Brain pericyte (primary cell): ENCODE measurements around the gene TF.

Experiments used
- DNase-seq: peaks from one replicate; pipeline ENCODE4 v3.0.0-alpha.2; 2012; ENCODE audit warnings: low read depth, low spot score

The TF gene

GRCh38 chr3:133747373-133747772 lies 1.2 kb downstream of the TF start:
- no peak for DNase-seq

- no peak for DNase-seq
Measured at GRCh38 chr3:133747907-133748639, 1.9 kb downstream of the TF start.

- no peak for DNase-seq
Measured at GRCh38 chr3:133749427-133750258, 3.5 kb downstream of the TF start.

DNA sequence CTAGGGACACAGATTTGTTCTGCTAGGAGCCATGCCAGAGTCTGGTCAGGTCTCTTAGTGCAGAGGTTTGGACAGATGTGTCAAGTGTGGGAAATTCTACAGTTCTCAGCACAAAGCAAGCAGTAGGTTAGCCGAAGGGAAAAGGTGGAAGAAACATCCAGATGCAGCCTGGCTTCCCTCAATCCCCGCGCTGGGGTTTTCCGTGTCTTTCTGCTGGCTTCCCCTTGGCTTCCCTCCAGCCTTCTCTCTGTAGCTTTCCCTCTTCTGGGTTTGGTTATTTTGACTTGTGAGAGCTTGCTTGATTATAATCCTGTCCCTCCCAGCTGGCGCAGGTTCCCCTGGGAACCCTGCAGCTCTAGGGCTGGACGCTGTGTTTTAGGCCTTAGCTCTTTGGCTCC lies 4.1 kb downstream of the TF start:
- DNase-seq, result no peak

GRCh38 chr3:133753107-133753778 lies 7.0 kb downstream of the TF start:
- no peak for DNase-seq

DNA sequence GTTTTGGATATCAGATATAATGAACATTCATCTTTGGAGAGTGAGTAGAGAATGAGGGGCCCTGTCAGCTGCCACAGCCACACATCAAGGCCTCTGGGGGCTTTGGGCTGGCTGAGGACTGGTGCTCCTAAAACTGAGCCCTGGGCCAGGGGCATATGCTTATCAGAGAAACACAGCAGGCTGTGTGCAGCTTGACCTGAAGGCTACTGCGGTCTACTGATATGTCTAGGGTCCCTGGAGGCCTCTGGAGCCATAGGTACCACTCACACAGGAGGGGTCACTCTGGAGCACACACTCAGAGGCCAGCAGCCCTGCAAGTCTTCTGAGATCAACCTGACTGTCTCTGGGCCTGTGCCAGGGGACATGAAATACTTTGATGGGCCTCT lies 7.6 kb downstream of the TF start:
- DNase-seq, result no peak

DNA sequence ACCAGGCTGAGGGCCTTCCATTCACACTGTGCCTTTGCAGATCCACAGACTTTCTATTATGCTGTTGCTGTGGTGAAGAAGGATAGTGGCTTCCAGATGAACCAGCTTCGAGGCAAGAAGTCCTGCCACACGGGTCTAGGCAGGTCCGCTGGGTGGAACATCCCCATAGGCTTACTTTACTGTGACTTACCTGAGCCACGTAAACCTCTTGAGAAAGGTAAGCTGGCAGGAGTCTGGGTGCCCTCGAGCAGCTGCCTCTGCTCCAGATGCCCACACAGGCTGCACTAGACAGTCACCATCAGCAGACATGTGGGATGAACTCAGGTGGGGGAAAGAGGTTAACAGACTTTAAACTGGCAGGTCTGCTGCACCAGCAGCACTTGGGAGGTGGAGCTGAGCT lies 8.3 kb downstream of the TF start:
- DNase-seq, result no peak

GRCh38 chr3:133754973-133755828 lies 9.0 kb downstream of the TF start:
- DNase-seq, result no peak

- no peak for DNase-seq
Measured at GRCh38 chr3:133756716-133757694, 10.8 kb downstream of the TF start.

DNA sequence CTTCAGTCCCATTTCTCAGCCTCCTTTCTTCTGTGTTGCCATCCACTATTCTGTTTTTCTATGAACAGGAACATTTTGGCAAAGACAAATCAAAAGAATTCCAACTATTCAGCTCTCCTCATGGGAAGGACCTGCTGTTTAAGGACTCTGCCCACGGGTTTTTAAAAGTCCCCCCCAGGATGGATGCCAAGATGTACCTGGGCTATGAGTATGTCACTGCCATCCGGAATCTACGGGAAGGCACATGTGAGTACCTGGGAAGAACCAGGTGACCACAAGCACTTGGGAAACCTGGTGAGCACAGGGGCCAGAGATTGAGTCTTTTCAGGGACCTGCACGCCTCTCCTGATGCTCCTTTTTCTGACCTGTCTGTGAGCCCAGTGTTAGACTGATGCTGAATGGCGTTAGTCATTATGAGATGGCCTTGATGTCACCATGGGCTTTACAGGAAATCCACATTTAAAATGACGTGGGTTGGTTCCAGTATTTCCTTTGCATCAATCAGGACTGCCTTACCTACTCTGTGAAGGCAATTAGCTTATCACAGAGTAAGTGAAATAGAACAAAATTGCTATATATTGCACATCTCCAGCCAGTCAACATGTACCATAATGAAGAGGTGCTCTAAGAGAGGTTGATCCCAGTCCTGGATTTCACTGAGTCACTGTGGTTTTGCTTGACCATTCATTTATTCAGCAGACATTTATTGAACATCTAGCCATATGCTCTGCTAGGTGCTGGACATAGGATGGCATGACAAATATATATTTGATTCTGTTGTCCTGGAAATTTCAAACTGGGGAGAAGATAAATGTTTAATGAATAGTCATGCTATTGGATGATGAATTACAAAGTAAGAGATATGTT lies 11.7 kb downstream of the TF start:
- DNase-seq, result no peak

- no peak for DNase-seq
Measured at GRCh38 chr3:133758568-133758928, 12.4 kb downstream of the TF start.

- DNase-seq, result no peak
Measured at GRCh38 chr3:133758964-133759739, 13.0 kb downstream of the TF start.

- DNase-seq, result no peak
Measured at GRCh38 chr3:133759740-133760305, 13.6 kb downstream of the TF start.

DNA sequence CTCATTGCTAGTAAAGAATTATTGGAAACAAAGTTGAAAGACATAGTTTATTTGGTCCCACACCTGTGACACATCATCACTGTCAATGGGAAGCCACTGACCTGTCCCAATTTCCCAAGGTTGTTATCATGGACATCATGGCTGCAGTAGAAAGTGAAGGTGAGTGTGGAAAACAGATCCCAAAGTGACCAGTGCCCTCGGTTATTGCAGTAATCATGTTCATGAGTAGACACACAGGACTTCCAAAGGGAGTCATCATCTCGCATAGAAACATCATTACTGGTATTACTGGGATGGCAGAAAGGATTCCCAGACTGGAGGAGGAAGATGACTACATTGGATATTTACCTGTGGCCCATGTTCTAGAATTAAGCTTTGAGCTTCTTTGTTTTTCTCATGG lies 14.7 kb downstream of the TF start:
- DNase-seq, result no peak

DNA sequence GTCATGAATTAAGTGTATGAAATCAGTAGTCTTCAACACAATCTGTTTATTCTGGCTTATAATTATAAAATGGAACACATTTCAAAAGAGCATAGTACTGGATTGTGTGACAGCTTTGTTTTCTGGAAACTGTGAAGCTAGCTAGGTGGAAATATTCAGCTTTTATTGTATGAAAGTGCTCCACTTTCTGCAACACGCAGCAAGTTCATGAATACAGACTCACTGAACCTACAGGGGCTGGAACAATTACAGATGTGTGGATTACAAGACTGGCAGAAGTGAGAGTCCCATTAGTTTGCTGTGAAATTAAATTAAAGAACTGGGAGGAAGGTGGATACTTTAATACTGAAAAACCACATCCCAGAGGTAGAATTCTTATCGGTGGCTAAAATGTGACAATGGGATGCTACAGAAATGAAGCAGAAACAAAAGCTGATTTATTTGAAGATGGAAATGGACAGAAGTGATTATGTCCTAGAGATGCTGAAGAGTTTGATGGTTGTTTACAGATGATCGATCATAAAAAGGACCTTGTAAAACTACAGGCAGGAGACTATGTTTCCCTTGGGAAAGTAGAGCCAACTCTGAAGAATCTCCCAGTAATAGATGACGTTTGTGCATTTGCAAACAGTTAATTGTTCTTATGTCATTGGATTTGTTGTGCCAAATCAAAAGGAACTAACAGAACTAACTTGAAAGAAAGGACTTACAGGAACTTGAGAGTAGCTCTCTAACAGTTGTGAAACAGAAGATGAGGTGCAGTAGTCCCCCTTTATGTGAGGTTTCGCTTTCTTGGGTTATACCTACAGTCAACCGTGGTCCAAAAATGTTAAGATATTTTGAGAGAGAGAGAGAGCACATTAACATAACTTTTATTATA lies 15.7 kb downstream of the TF start:
- no peak for DNase-seq

DNA sequence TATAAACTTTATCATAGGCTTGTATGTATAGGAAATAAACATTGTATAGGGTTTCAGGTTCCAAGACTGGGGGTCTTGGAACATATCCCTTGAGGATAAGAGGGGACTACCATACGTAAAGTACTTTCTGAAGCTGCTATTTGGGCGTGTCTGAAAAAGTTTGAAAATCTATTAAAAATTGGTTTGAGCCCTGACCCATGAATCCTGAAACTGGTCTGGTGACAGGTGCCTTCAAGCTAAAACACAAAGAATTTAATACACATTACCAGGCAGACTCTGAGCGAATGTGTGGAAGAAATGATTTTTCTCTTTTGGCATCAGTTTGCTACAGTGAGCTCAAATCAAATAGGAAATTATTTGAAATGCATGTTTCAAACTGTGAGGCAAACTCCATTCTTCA lies 16.3 kb downstream of the TF start:
- DNase-seq, result no peak
